GM18517 (cell line): ENCODE data around the gene FBXL14.
"Not testable (repeated sequence)": the region's sequence is repeated elsewhere in the genome, so short reads cannot be mapped to it uniquely, and the experiment has no call there.

Experiments used
- ATAC-seq: cut with Tn5 transposase; IDR thresholded peaks from one replicate; pipeline ENCODE4 v1.9.1; 2021; ENCODE audit warnings: mild to moderate bottlenecking, moderate library complexity; ENCODE audit not compliant: unreplicated experiment

FBXL14 gene

DNA sequence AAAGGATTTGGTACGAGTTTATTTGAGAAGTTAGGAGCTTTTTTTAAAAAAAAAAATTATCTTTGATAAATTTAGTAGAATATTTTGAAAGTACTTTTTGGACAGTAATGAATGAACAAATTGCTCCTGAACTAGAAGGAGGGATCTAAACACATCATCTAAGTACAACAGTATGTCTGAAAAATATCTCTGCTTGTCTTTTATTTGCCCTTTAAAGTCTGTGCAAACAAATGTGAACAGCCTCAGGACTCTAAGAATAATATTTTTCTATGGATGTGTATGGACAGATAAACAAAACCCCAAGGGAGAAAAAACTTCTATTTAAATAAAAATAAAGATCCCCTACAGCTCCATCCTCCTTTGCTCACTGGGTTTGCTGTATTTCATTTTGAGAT, 19.5 kb downstream of the FBXL14 start:
- ATAC-seq, result no peak

- ATAC-seq, result no peak
Observed at GRCh38 chr12:1573960-1574864, 20.2 kb downstream of the FBXL14 start.

DNA sequence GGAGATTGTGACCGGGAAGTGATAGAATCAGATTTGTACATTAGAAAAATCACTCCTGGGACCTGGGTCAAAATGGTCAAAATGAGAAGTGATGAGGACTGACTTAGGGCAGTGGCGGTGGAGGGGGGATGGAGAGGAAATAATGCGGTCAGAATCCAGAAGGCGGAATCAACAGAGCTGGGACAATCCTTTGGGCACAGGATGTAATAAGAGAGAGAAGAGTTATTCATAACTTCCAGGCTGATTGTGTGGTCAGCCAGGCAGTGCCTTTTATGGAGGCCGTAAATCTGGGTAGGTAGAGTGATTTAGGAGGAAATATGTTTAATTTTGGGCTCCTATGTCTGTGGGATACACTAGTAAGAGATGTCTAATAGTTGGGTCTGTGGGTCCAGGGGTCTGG, 21.6 kb downstream of the FBXL14 start:
- no peak for ATAC-seq

DNA sequence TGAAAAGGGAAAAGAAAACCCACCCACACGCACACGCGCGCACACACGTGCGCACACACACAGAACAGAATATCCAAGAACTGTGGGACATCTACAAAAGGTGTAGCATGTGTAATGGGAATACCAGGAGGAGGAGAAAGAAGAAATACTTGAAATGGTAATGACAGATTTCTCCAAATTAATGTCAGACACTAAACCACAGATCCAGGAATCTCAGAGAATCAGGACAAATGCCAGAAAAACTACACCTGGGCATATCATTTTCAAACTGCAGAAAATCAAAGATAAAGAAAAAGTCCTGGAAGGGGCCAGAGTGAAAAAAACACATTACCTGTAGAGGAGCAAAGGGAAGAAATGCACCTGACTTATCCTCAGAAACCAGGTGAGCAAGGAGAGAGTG, 26.5 kb downstream of the FBXL14 start:
- ATAC-seq, result no peak

GRCh38 chr12:1566449-1567135, 27.8 kb downstream of the FBXL14 start:
- no peak for ATAC-seq

DNA sequence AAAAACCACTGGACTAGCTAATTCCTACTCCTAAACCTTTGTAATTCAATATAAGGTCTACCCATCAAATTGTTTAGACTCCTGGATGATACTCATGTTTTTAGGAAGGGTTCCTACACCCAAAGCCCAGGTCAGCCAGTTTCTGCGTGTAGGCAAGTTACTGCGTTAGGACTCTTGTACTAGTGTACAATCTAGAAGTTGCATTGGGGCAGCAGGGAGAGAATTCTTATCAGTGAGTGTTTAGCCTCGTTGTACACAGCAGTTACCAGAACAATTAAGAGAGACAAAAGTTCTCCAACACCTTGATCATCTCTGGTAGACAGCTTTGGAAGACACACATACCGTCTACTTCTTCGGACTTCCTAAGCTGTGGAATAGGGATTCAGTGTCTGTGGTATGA, 29.2 kb downstream of the FBXL14 start:
- ATAC-seq, result no peak

GRCh38 chr12:1564067-1564466, 30.3 kb downstream of the FBXL14 start:
- no peak for ATAC-seq

DNA sequence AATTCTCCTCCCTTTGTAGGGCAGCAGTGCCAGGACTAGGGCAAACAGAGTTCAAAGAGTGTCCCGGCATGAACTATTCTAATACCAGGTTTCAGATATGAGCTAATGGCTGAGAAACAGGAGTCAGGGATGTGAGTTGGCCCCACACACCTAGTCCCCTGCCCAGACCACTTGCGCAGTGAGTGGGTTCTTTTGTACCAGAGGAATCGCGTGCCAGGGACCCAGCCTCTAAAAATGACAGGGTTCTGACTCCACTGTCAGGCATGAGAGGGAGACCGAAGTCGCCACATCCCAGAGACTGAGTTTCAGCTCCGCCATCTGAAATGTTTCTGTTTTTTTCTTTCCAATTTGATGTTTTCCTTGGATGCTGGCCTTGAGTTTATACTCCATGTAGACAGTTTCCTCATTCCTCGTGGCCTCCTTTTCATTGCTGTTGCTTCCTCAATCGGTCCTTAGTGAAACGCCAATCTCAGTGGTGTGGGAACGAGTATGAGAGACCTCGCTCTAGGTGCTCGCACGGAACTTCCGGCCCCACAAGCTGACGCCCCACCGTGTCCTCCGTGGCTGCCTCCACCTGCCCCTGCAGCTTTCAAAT, 31.5 kb downstream of the FBXL14 start:
- ATAC-seq, result no peak

- ATAC-seq, result no peak
Observed at GRCh38 chr12:1560704-1561103, 33.7 kb downstream of the FBXL14 start.

DNA sequence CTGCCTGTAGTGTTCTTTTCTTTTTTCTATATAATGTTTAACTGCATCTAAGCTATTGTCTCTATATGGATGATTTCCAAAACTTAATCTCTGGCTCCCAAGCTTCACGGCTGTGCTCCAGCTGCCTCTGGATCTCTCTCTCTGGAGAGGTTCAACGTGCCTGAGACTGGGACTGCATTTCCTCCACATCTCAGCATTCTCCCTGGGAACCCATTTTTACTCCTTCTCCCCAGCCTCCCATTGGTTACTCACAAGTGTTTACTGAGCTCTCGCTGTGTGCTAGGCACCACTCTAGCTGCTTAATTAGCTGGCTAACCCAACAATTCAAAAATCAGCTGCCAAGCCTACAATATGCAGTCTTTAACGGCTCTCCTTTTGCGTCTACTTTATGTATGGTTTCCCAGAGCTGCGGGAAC, 34.7 kb downstream of the FBXL14 start:
- no peak for ATAC-seq

GRCh38 chr12:1558108-1558507, 36.3 kb downstream of the FBXL14 start:
- not testable (repeated sequence) for ATAC-seq

DNA sequence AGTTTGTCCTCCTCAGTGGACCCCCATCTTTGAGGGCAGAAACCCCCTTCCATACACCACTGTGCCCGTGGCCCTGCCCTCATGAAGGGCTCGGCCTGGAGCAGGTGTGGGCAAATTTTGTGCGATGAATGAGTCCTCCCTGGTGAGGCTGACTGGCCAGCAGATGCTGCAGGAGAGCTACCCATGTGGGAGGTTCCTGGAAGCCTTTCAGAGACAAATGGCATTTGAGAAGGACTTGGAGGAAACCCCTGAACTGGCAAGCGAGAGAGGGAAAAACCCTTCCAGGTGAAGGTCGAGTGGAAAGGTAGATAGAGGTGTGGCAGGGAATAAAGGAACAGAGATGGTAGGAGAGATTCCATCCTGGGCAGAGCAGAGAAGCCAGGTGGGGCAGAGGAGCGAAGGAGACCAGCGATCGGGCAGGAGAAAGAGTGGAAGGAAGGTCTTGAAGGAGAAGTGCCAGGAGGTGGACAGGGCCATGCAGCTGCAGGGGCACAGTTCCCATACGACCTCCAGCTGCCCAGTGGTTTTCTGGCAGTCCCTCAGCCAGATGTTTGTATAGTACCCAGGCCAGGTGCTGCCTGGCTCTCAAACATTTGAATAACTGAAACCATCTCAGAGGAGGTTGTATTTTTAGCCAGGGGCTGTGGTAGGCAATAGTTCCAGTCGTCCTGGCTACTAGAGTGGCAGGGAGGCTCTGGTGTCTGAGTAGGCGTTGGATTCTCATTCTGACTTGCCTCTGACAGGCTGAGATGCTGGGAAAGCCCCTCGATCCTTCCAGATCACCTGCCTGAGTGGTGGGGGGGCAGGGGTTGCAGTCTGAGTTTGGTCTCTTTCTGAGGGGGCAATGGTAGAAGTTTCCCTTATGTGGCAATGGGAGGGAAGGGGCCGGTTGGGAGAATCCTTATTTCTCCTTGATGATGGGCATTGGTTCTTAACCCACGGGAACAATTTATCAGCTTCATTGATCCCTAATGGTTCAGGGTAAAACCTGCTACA, 40.1 kb downstream of the FBXL14 start:
- ATAC-seq, result peak; percentile 98

DNA sequence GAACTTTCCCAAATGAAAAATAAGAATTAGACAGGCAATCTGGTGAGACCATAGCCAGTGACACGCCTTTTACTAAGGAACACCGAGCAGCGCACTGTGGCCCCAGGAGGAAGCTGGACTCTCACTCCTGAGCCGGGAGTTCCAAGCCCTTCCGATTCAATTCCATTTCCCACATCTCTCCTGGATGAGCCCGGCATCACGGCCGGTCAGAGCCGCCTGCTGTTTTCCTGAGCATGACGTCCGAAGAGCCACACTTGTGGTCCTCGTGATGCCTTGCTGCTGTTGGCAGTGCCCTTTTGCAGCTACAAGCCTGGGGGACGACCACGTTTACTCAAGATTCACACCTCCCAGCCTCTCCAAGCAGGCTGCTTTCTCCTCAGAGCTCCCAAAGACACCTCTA, 40.8 kb downstream of the FBXL14 start:
- ATAC-seq, result no peak

- ATAC-seq, result no peak
Observed at GRCh38 chr12:1552911-1553491, 41.4 kb downstream of the FBXL14 start.

DNA sequence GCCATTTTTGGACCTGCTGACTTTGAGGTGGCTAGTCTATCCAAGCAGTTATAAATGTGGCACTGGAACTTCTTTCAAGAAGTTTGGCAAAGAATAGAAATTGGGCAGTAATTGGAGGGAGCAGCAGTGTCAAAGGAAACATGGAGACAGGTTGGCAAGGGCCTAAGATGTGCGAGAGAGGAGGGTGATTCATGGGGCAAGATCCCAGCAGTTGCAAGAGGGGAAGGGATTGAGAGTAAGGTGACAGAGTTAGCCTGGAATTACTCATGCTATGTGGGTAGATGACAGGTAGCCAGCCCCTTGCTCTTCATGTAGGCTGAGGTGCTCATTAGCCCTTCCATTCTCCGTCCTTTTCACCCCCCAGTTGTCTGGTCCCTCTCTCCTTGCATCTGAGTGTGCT, 42.2 kb downstream of the FBXL14 start:
- no peak for ATAC-seq

DNA sequence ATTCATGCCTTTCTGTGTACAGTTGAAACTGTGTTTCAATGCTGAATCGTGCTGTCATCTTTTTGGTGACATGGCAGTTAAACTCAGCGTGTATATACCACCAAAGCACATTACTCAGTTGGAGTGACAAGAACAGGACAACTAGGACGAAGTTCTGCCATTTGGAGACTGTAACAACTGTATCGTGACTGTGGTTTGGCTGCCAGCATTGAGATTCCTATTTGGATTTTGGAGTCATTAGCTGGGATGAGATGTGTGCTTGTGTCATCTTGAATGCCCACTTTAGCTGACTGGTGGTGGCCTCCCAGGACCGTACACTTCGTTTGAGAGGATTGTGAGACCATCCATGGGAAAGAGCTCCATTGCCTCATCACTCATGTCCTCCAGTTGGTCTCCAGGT, 42.9 kb downstream of the FBXL14 start:
- no peak for ATAC-seq

- no peak for ATAC-seq
Observed at GRCh38 chr12:1546931-1547640, 47.3 kb downstream of the FBXL14 start.

DNA sequence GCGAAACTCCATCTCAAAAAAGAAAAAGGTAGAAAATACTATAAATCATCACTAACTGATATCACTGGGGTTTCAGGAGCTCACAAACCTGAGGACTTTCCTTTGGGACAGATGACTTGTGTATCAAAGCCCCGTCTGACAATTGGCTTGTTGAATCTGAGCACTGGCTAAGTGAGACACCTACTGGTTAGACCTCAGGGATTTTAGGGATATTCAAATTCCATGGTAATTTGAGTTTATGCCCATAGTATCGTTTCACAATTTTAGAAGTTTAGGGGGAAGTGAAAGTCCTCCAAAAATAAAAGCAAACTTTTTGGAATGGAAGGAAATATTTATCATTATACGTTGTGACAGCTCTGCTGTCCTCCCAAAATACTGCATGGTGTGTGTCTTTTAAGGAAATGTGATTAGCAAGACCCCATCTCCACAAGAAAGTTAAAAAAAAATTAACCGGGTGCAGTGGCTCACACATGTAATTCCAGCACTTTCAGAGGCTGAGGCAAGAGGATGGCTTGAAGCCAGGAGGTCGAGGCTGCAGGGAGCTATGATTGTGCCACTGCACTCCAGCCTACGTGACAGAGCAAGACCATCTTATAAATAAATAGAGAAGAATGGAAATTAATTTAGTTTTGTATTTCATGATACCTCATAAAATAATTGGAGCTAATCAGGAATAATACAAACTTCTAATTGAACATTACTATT, 49.2 kb downstream of the FBXL14 start:
- ATAC-seq, result no peak

- no peak for ATAC-seq
Observed at GRCh38 chr12:1542599-1542998, 51.8 kb downstream of the FBXL14 start.
